Adrenal gland (tissue), 12 donors: ENCODE results near the gene PDCD1. TPM values are rescaled to one million over a fixed set of nuclear protein-coding genes. Genes with fewer than 3 reads are reported as not detected.

ENCODE experiments used
- DNase-seq, 7 donors: peaks; one replicate each; pipeline ENCODE4 v3.0.0-alpha.2; 2019 to 2020
- H3K27ac ChIP-seq, 5 donors: fragments of 200-600 bp; sonication (generic) in 4 of 5; 1 replicate in 3 of 5; 2 replicates in 2 of 5; pipeline versions ENCODE4 v1.5.1 to v1.8.0; 2016 to 2020; ENCODE audit warnings: mild to moderate bottlenecking in 1 of 5
- H3K27me3 ChIP-seq: fragments of 200-600 bp; 2 replicates; pipeline ENCODE4 v1.8.0; 2021
- H3K36me3 ChIP-seq, 2 donors: fragments of 200-600 bp; replicated peaks in 1 of 2; 1 replicate in 1 of 2; 2 replicates in 1 of 2; pipeline versions ENCODE4 v1.5.1 to v1.8.0; 2018 to 2022
- H3K4me1 ChIP-seq, 2 donors: fragments of 200-600 bp; replicated peaks in 1 of 2; 1 replicate in 1 of 2; 2 replicates in 1 of 2; pipeline versions ENCODE4 v1.5.1 to v1.8.0; 2018 to 2021
- H3K4me3 ChIP-seq, 4 donors: fragments of 200-600 bp; sonication (generic) in 3 of 4; one replicate each; pipeline ENCODE4 v1.5.1; 2016 to 2018
- H3K9me3 ChIP-seq, 3 donors: fragments of 200-600 bp; sonication (generic) in 1 of 3; replicated peaks in 1 of 3; 1 replicate in 2 of 3; 2 replicates in 1 of 3; pipeline versions ENCODE4 v1.5.1 to v1.8.0; 2016 to 2021
- POLR2A ChIP-seq, 2 donors: fragments of 450-650 bp; IDR thresholded peaks; one replicate each; pipeline ENCODE4 v1.6.1; 2017; ENCODE audit warnings: antibody characterized with exemption in 2 of 2, mild to moderate bottlenecking in 2 of 2, moderate library complexity in 1 of 2
- WGBS, 4 donors: extraction: QIAGEN DNeasy Blood & Tissue Kit in 2 of 4; methylation state at CpG; one replicate each; pipeline versions ENCODE4 v1.1.5 to v1.1.7; 2013 to 2017; 5-methylcytosine and 5-hydroxymethylcytosine counted together
- intact Hi-C, 2 donors: fragments of 100-400 bp; cut with DNase I; formaldehyde crosslinking; loops; one replicate each; pipeline versions ENCODE4 v1.14.1 to v1.15.0; 2022 to 2023
- polyA plus RNA-seq, 3 donors: library from polyadenylated mRNA; stranded (reverse); fragments of 200-250 nt in 2 of 3; fragments of 350-450 nt in 1 of 3; fragmentation: Illumina TruSeq in 1 of 3; extraction: RNeasy Lipid Tissue Mini Kit (QIAGEN cat#74804) in 1 of 3; gene quantifications; one replicate each; pipeline ENCODE4 v1.2.3, GENCODE V29; 2013 to 2014
- total RNA-seq, 9 donors: library from RNA; depleted of rRNA in 4 of 9; stranded (reverse); fragments of >200 nt in 4 of 9; fragments of 120-200 nt in 1 of 9; fragmentation: NEBNext Ultra II Directional in 1 of 9; extraction: Animal tissue kit (Norgen Biotek cat#: 25700) in 1 of 9; gene quantifications; one replicate each; pipeline versions ENCODE4 v1.1.0 to v1.2.4, GENCODE V29; 2013 to 2023
- TF ChIP-seq, protein P1 (sequence below), 6 experiments: fragments of 450-650 bp in 4 of 6; fragments of 200-600 bp in 2 of 6; sonication (generic) in 1 of 6; IDR thresholded peaks; 1 replicate in 5 of 6; 2 replicates in 1 of 6; pipeline versions ENCODE4 v1.5.1 to v1.8.0; 2016 to 2021; ENCODE audit warnings: antibody characterized with exemption in 6 of 6, mild to moderate bottlenecking in 2 of 6, moderate library complexity in 1 of 6
- donor health status: healthy with polysubstance abuse.
- donor health status: Bipolar disorder and iron deficiency.
- donor health status: DM: yes; HTN: yes; CAD: no.
- donor health status: DM: no; HTN: no; CAD: no.
- donor health status: DM: no; HTN: no; CAD: no.
- donor health status: DM: yes; HTN: yes; CAD: no.

Gene PDCD1
- total and polyA plus RNA-seq, 12 donors: 0.23 to 2.0 (median 0.45) TPM; not detected in 4

GRCh38 chr2:241894681-241895426 lies 36.2 kb upstream of the PDCD1 start:
- peak in 6 of 7 donors; percentile 1 to 55 (median 29) for DNase-seq
- H3K27ac ChIP-seq: peak overlapping the region in 1 of 5 donors; percentile 88
- H3K4me1 ChIP-seq: peaks cover 0 to 4% of the 10 kb centered on the region in 2 donors
- H3K27me3 ChIP-seq: no peaks in the 10 kb centered on the region
- H3K4me3 ChIP-seq: no peak overlapping the region
- H3K36me3 ChIP-seq: no peaks in the 10 kb centered on the region
- H3K9me3 ChIP-seq: no peaks in the 10 kb centered on the region
- intact Hi-C loops: no loop called here
- WGBS, 4 donors: 84 to 93% (median 88%) methylated on average over 16 to 28 of the region's 28 CpGs
- TF ChIP-seq, protein P1, sequence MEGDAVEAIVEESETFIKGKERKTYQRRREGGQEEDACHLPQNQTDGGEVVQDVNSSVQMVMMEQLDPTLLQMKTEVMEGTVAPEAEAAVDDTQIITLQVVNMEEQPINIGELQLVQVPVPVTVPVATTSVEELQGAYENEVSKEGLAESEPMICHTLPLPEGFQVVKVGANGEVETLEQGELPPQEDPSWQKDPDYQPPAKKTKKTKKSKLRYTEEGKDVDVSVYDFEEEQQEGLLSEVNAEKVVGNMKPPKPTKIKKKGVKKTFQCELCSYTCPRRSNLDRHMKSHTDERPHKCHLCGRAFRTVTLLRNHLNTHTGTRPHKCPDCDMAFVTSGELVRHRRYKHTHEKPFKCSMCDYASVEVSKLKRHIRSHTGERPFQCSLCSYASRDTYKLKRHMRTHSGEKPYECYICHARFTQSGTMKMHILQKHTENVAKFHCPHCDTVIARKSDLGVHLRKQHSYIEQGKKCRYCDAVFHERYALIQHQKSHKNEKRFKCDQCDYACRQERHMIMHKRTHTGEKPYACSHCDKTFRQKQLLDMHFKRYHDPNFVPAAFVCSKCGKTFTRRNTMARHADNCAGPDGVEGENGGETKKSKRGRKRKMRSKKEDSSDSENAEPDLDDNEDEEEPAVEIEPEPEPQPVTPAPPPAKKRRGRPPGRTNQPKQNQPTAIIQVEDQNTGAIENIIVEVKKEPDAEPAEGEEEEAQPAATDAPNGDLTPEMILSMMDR (IDR thresholded peaks at IDR 0.05): no peak
- no peak for TF ChIP-seq POLR2A (IDR thresholded peaks at IDR 0.05)

GRCh38 chr2:241894056-241894641 lies 35.5 kb upstream of the PDCD1 start:
- H3K9me3 ChIP-seq: no peaks in the 10 kb centered on the region
- TF ChIP-seq, protein P1 (IDR thresholded peaks at IDR 0.05): no peak
- TF ChIP-seq POLR2A (IDR thresholded peaks at IDR 0.05): no peak
- H3K4me1 ChIP-seq: peaks cover 0 to 4% of the 10 kb centered on the region in 2 donors
- H3K27ac ChIP-seq: no peak overlapping the region
- DNase-seq: peak in 6 of 7 donors; percentile 0 to 50 (median 19)
- no peaks in the 10 kb centered on the region for H3K27me3 ChIP-seq
- H3K36me3 ChIP-seq: no peaks in the 10 kb centered on the region
- intact Hi-C loops: no loop called here
- no peak overlapping the region for H3K4me3 ChIP-seq
- 79 to 93% (median 87%) methylated on average over 12 to 23 of the region's 23 CpGs for WGBS, 4 donors

DNA sequence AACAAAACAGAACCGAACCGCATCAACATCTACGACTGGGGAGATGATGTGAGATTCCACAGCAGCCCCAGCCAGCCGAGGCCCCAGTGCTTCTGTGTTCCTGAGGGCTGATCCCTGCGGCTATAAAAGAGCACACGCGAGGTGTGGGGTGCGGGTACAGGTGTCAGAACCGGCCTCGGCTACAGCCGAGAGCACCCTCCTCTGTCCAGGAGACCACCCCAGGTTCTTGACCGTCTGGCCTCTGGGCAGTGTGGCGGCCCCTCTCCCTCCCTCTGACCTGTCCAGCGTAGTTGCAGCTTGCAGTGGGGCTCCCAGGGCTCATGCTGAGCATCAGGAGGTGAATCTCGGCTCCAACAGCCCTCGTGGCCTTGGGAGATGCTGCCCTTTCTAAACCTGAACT lies 34.6 kb upstream of the PDCD1 start:
- H3K27me3 ChIP-seq: no peaks in the 10 kb centered on the region
- no peak for TF ChIP-seq POLR2A (IDR thresholded peaks at IDR 0.05)
- TF ChIP-seq, protein P1 (IDR thresholded peaks at IDR 0.05): no peak
- peak overlapping the region in 1 of 5 donors; percentile 57 for H3K27ac ChIP-seq
- DNase-seq: peak in 3 of 7 donors; percentile 12 to 21 (median 16)
- H3K4me3 ChIP-seq: no peak overlapping the region
- intact Hi-C loops: no loop called here
- H3K9me3 ChIP-seq: no peaks in the 10 kb centered on the region
- WGBS, 4 donors: 80 to 90% (median 84%) methylated on average over 9 to 16 of the region's 16 CpGs
- H3K4me1 ChIP-seq: peaks cover 0 to 4% of the 10 kb centered on the region in 2 donors
- no peaks in the 10 kb centered on the region for H3K36me3 ChIP-seq

- peak in 1 of 2 donors; percentile 9 for TF ChIP-seq POLR2A (IDR thresholded peaks at IDR 0.05)
- TF ChIP-seq, protein P1 (IDR thresholded peaks at IDR 0.05): no peak
- WGBS, 4 donors: 46 to 84% (median 59%) methylated on average over 19 to 22 of the region's 22 CpGs
- Histone ChIP-seq H3K27ac (peak overlapping the region in 1 of 5 donors; percentile 57), H3K9me3 (no peaks in the 10 kb centered on the region), H3K36me3 (no peaks in the 10 kb centered on the region), H3K27me3 (no peaks in the 10 kb centered on the region), H3K4me3 (no peak overlapping the region), H3K4me1 (peaks cover 0 to 4% of the 10 kb centered on the region in 2 donors)
- intact Hi-C loops: no loop called here
- peak in 6 of 7 donors; percentile 68 to 83 (median 78) for DNase-seq
Measured at GRCh38 chr2:241892299-241893137, 33.8 kb upstream of the PDCD1 start.
